ENCODE measurements around the gene NAPSA.

NAPSA gene

GRCh38 chr19:50318438-50318837, 47.0 kb downstream of the NAPSA start:
- no peak for DNase-seq (ENCODE audit: low read depth in 4 of 4, low spot score in 1 of 4)

- no peak for DNase-seq (ENCODE audit: low read depth in 4 of 4, low spot score in 1 of 4)
Observed at GRCh38 chr19:50317115-50317514, 48.3 kb downstream of the NAPSA start.

DNA sequence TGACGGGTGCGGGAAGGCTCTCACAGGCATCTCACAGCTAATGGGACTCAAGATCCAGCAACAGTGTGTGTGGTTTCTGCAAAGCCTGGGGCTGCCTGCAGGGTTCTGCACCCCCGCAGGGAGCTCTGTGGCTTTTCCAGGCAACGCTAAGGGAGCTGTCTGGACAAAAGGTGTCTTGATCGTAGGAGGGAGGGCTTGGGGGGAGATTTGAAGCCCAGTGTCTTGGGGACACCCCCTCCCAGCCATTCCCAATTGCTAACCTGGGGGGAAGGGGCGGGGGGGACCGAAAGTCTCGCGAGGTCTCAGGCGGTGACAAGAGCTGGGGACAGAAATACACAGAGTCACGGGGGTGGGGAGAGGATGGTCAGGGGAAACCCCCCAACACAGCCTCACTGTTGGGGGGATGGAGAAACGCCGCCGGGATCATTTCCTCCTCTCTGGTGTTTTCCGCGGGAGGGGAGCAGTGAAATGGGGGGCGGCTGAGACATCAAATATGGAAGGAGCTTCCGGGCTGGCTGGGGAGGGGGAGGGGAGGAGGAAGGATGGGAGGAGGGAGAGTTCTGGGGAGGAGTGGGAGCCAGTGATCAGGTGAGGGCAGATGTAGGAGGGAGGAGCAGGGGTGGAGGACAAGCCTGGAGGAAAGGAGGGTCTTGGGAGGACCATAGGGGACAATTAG, 49.5 kb downstream of the NAPSA start:
- no peak for DNase-seq (ENCODE audit: low read depth in 4 of 4, low spot score in 1 of 4)

DNA sequence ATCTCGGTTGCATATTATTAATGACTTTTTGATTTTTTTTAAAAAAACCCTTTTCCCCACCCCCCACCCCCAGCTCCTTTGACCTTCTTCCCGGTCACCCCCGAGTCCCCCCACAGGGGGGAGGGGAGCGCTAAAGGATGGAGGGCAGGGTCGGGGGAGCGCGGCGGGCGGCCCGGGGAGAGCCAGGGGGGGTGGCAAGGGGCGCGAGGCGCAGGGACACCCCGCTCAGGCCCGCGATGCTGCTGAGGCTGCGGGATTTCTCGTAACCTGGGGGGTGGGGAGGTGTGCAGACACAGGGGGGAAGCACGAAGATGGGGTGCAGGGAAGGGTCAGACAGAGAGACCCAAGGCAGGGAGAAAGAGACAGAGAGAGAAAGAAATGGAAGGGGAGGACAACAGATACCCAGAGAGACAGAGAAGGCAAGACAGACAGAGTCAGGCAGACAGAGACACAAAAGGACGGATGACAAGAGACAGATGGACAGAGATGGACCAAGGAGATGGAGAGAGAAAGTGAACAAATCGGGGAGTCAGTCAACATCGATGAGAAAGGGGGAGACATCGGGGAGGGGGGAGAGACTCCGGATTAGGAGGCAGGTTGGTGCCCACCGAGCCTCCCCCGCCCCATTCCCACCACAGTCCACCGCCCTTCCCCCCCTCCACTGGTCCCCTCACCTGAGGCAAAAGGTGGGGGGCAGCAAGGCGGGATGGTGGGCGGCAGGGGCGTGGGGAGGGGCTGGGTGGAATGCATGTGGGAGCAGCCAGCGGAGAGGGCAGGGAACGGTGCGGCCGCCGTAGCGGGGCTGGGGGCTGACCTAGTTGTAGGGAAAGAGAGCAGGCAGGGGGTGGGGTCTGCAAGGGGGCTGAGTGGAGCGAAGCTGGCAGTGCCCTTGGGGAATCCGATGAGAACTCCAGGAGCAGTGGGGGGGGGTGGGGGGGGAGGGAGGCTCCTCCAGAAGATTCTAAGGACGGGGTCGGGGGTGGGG, 50.4 kb downstream of the NAPSA start:
- DNase-seq (ENCODE audit: low read depth in 4 of 4, low spot score in 1 of 4), result no peak

DNA sequence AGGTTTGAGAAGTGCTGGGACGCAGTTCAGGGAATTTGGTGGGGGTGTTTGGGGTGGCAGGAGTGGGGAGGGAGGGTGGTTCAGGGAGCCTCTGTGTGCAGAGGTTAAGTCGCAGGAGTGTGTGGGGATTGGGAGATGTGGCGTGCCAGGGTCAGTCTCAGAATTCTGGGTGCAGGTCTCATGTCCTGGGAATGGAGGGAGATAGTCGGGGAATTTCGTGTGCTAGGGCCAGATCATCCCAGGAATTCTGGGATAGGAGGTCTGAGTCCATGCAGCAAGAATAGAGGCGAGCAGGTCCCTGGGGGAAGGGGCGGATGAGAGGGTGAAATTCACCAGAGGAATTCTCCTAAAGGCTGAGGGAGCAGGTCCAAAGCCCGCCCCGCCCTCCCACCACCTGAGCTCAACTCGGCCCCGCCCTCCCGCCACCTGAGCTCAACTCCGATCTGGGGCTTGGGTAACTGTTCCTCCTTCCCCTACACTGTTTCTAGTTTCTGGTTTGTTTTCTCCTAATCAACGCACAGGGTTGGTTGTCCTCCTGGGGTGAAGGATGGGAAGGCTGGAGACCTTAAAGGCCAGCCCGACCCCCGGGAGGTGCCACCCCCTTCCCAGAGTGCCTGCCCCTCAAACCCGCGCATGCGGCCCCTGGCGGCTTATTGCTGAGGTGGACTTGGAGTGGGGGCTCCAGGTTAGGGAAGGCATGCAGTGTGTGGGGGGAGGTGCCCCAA, 51.5 kb downstream of the NAPSA start:
- no peak for DNase-seq (ENCODE audit: low read depth in 4 of 4, low spot score in 1 of 4)

GRCh38 chr19:50312967-50313811, 52.2 kb downstream of the NAPSA start:
- DNase-seq (ENCODE audit: low read depth in 4 of 4, low spot score in 1 of 4), result no peak

- DNase-seq (ENCODE audit: low read depth in 4 of 4, low spot score in 1 of 4), result no peak
Observed at GRCh38 chr19:50311723-50312635, 53.5 kb downstream of the NAPSA start.

GRCh38 chr19:50310759-50311465, 54.5 kb downstream of the NAPSA start:
- no peak for DNase-seq (ENCODE audit: low read depth in 4 of 4, low spot score in 1 of 4)

- no peak for DNase-seq (ENCODE audit: low read depth in 4 of 4, low spot score in 1 of 4)
Observed at GRCh38 chr19:50309396-50310125, 55.9 kb downstream of the NAPSA start.

DNA sequence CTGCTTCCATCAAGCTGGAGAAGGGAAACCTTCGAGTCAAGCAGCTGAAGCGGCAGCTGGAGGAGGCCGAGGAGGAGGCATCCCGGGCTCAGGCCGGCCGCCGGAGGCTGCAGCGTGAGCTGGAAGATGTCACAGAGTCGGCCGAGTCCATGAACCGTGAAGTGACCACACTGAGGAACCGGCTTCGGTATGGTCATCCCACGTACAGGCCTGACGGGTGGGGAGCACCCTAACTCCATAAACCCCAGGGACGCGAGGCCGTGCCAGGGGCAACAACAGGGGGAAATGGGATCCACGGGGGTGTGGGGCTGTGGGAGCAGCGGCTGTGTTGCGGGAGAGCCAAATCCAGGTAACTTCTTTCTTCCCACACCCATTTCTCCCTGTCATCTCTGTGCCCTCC, 56.4 kb downstream of the NAPSA start:
- DNase-seq (ENCODE audit: low read depth in 4 of 4, low spot score in 1 of 4), result no peak
